ENCODE measurements around the gene ARHGAP18.

The ARHGAP18 gene

DNA sequence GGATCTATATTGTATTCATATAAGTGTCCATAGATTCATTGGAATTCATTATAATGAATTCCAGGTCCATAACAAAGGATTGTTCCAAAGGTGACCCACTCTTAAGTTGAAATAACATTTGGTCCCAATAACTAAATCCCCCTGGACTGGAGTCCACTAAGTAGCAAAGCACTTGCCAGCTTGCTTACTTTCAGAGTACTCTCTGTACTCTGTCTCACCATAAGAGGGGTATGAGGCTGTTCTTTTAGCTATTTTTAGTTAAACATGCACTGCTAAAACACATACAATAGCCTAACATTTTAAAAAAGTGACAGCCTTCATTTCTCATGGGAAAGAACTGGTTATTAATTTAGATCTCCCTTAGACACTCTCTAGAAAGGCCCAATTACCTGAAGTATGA, 16.7 kb upstream of the ARHGAP18 start:
- no peaks in the 10 kb centered on the region for H4K20me1 ChIP-seq (ENCODE audit: control insufficient read depth, insufficient read depth, low read depth, low read length)
- H3K9me3 ChIP-seq (ENCODE audit: control insufficient read depth, insufficient read depth, low read length), result no peaks in the 10 kb centered on the region
- H3K4me3 ChIP-seq (ENCODE audit: low read length), result no peak overlapping the region
- no peaks in the 10 kb centered on the region for H3K4me1 ChIP-seq (ENCODE audit: control insufficient read depth, low read length)
- H3K4me2 ChIP-seq (ENCODE audit: low read length), result no peak overlapping the region
- TF ChIP-seq, protein P1, sequence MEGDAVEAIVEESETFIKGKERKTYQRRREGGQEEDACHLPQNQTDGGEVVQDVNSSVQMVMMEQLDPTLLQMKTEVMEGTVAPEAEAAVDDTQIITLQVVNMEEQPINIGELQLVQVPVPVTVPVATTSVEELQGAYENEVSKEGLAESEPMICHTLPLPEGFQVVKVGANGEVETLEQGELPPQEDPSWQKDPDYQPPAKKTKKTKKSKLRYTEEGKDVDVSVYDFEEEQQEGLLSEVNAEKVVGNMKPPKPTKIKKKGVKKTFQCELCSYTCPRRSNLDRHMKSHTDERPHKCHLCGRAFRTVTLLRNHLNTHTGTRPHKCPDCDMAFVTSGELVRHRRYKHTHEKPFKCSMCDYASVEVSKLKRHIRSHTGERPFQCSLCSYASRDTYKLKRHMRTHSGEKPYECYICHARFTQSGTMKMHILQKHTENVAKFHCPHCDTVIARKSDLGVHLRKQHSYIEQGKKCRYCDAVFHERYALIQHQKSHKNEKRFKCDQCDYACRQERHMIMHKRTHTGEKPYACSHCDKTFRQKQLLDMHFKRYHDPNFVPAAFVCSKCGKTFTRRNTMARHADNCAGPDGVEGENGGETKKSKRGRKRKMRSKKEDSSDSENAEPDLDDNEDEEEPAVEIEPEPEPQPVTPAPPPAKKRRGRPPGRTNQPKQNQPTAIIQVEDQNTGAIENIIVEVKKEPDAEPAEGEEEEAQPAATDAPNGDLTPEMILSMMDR (IDR thresholded peaks at IDR 0.05; ENCODE audit: low read depth, low read length, poor library complexity, severe bottlenecking), result no peak
- no peak for TF ChIP-seq EZH2phosphoT487 (IDR thresholded peaks at IDR 0.05; ENCODE audit: borderline replicate concordance, low read length)
- no peaks in the 10 kb centered on the region for H3K36me3 ChIP-seq (ENCODE audit: control insufficient read depth, low read length)
- no peak overlapping the region for H3K27ac ChIP-seq (ENCODE audit: low read depth, low read length)
- H3F3A ChIP-seq (ENCODE audit: control insufficient read depth, insufficient read depth), result no peaks in the 10 kb centered on the region
- H3K9me2 ChIP-seq (replicated peaks; ENCODE audit: control insufficient read depth, low read length), result no peaks in the 10 kb centered on the region
- no peaks in the 10 kb centered on the region for H3K79me2 ChIP-seq (ENCODE audit: control insufficient read depth, low read length)
- no peaks in the 10 kb centered on the region; the same call in 1 of the 2 replicates for H3K27me3 ChIP-seq (ENCODE audit: control insufficient read depth, low read length)

DNA sequence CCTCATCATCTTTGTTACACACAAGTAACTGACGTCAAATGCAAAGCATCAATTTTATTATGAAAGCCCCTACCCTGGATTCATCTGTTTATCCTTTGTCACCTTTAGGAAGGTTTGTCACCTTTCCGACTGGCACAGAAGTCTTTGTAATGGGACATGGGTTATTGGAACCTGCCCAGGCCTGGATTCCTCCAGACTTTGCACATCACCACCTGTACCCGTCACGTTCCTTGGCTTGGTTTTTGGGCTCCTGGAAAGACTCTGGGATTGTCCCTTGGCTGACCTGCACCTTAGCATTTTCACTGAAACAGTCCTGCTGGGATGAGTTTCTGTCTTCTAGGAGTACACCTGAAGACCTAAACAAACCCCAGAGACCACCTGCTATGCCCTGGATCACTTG, 15.4 kb upstream of the ARHGAP18 start:
- H3F3A ChIP-seq (ENCODE audit: control insufficient read depth, insufficient read depth), result no peaks in the 10 kb centered on the region
- no peaks in the 10 kb centered on the region for H3K9me3 ChIP-seq (ENCODE audit: control insufficient read depth, insufficient read depth, low read length)
- no peak overlapping the region for H3K27ac ChIP-seq (ENCODE audit: low read depth, low read length)
- H3K4me3 ChIP-seq (ENCODE audit: low read length), result no peak overlapping the region
- no peaks in the 10 kb centered on the region for H3K4me1 ChIP-seq (ENCODE audit: control insufficient read depth, low read length)
- no peak overlapping the region for H3K4me2 ChIP-seq (ENCODE audit: low read length)
- TF ChIP-seq, protein P1 (IDR thresholded peaks at IDR 0.05; ENCODE audit: low read depth, low read length, poor library complexity, severe bottlenecking), result no peak
- no peak for TF ChIP-seq EZH2phosphoT487 (IDR thresholded peaks at IDR 0.05; ENCODE audit: borderline replicate concordance, low read length)
- H3K27me3 ChIP-seq (ENCODE audit: control insufficient read depth, low read length), result no peaks in the 10 kb centered on the region; the same call in 1 of the 2 replicates
- no peaks in the 10 kb centered on the region for H4K20me1 ChIP-seq (ENCODE audit: control insufficient read depth, insufficient read depth, low read depth, low read length)
- no peaks in the 10 kb centered on the region for H3K9me2 ChIP-seq (replicated peaks; ENCODE audit: control insufficient read depth, low read length)
- H3K79me2 ChIP-seq (ENCODE audit: control insufficient read depth, low read length), result no peaks in the 10 kb centered on the region
- H3K36me3 ChIP-seq (ENCODE audit: control insufficient read depth, low read length), result no peaks in the 10 kb centered on the region

DNA sequence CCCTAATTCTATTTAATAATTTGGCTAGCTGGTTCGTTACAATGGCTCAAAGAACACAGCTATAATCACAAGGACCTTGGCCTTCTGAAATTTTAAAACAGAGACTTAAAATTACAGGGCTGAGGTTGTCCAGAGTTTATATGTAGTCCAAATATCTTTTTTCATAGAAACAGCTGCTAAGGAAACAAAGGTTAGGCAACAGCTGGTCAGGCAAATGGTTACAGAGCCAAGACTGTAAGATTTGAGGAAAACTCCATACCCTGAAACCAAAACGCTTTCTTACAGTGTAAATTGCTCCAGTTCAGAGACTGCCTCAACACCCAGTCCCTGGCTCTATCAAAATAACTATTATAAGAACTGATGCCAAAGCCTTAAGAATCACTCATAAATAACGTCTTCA, 9.7 kb upstream of the ARHGAP18 start:
- TF ChIP-seq EZH2phosphoT487 (IDR thresholded peaks at IDR 0.05; ENCODE audit: borderline replicate concordance, low read length), result no peak
- TF ChIP-seq, protein P1 (IDR thresholded peaks at IDR 0.05; ENCODE audit: low read depth, low read length, poor library complexity, severe bottlenecking), result no peak

More for the DNA sequence above, 9.7 kb upstream of the ARHGAP18 start:
- no peaks in the 10 kb centered on the region for H3F3A ChIP-seq (ENCODE audit: control insufficient read depth, insufficient read depth)
- H3K9me3 ChIP-seq (ENCODE audit: control insufficient read depth, insufficient read depth, low read length), result no peaks in the 10 kb centered on the region
- no peaks in the 10 kb centered on the region for H3K9me2 ChIP-seq (replicated peaks; ENCODE audit: control insufficient read depth, low read length)
- H3K27me3 ChIP-seq (ENCODE audit: control insufficient read depth, low read length), result no peaks in the 10 kb centered on the region
- no peak overlapping the region for H3K4me3 ChIP-seq (ENCODE audit: low read length)
- no peaks in the 10 kb centered on the region for H3K36me3 ChIP-seq (ENCODE audit: control insufficient read depth, low read length)
- no peaks in the 10 kb centered on the region for H3K79me2 ChIP-seq (ENCODE audit: control insufficient read depth, low read length)
- no peaks in the 10 kb centered on the region for H3K4me1 ChIP-seq (ENCODE audit: control insufficient read depth, low read length)
- no peak overlapping the region for H3K27ac ChIP-seq (ENCODE audit: low read depth, low read length)
- H4K20me1 ChIP-seq (ENCODE audit: control insufficient read depth, insufficient read depth, low read depth, low read length), result no peaks in the 10 kb centered on the region
- H3K4me2 ChIP-seq (ENCODE audit: low read length), result no peak overlapping the region
